ENCODE measurements around the gene RIMKLB. TPM values are rescaled to one million over a fixed set of nuclear protein-coding genes. Genes with fewer than 3 reads are reported as not detected.
"Not testable (repeated sequence)": the region's sequence is repeated elsewhere in the genome, so short reads cannot be mapped to it uniquely, and the experiment has no call there.

The RIMKLB gene
- total and polyA plus RNA-seq, 7 donors: 4.6 to 19.1 (median 8.1) TPM

DNA sequence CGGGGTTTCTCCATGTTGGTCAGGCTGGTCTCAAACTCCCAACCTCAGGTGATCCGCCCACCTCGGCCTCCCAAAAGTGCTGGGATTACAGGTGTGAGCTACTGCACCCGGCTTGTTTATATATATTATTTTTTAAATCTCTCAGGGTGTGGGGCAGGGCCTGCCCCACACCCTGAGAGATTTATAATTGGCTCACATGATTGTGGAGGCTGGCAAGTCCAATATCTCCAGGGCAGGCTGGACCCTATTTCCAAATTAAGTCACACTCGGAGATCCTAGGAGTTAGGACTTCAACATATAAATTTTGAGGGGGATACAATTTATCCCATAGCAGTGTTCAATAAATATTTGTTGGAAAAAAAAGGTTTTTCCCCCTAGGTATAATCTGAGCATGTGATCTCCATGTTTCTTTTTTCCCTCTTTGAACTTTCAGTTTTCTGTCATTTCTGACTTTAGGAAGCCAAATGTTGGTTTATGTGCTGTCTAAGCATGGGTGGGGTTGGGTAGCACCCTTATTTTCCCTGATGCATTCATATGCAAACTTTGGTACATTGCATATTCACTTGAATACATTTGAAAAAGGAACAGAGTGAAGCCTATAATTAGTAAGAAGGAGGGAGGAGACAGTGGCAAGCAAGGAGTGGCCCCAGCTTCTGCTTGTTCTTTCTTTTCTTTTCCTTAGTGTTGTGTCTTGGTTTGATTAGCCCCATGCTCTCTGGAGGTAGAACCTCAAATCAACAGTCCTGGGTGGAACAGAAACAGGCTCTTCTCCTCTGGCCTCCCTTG lies 116.0 kb downstream of the RIMKLB start:
- Histone ChIP-seq H3K4me3 (no peak overlapping the region), H3K27me3 (ENCODE audit: insufficient read depth in 3 of 3, low read length in 2 of 3) (no peaks in the 10 kb centered on the region), H3K4me1 (no peaks in the 10 kb centered on the region), H3K36me3 (ENCODE audit: insufficient read depth in 1 of 2, low read depth in 1 of 2) (no peaks in the 10 kb centered on the region), H3K9me3 (no peaks in the 10 kb centered on the region), H3K27ac (no peak overlapping the region)
- DNase-seq (no peak), ATAC-seq (no peak)
- intact Hi-C loops (cut with DNase I): no loop called here
- 70 to 85% (median 72%) methylated on average over 5 of the region's 5 CpGs for WGBS, 3 donors
- TF ChIP-seq CTCF (IDR thresholded peaks at IDR 0.05): no peak

DNA sequence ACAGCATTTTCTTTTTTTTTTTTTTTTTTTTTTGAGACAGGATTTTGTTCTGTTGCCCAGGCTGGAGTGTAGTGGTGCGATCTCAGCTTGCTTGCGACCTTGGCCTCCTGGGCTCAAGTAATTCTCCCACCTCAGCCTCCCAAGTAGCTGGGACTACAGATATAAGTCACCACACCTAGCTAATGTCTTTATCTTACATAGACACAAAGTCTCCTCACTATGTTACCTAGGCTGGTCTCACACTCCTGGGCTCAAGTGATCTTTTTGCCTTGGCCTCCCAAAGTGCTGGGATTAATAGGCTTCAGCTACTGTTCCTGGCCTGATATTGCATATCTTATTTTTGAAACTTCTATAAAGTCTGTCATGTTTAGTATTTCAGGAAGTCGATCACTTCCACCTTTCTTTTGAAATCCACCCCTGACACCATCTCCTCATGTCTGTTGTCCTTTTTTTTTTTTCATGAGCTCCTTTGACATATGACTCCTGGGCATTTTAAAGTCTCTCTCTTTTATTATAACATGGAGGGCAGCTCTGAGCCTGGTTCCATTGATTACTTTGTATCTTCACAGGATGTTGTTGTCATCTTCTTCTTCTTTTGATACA lies 118.8 kb downstream of the RIMKLB start:
- WGBS, 3 donors: 80 to 90% (median 85%) methylated on average over 3 of the region's 3 CpGs
- ATAC-seq (no peak), DNase-seq (no peak)
- H3K4me1 ChIP-seq: no peaks in the 10 kb centered on the region
- TF ChIP-seq CTCF (IDR thresholded peaks at IDR 0.05): no peak
- intact Hi-C loops (cut with DNase I): no loop called here
- no peaks in the 10 kb centered on the region for H3K9me3 ChIP-seq
- H3K27me3 ChIP-seq (ENCODE audit: insufficient read depth in 3 of 3, low read length in 2 of 3): no peaks in the 10 kb centered on the region
- no peak overlapping the region for H3K4me3 ChIP-seq
- no peak overlapping the region for H3K27ac ChIP-seq
- H3K36me3 ChIP-seq (ENCODE audit: insufficient read depth in 1 of 2, low read depth in 1 of 2): no peaks in the 10 kb centered on the region

DNA sequence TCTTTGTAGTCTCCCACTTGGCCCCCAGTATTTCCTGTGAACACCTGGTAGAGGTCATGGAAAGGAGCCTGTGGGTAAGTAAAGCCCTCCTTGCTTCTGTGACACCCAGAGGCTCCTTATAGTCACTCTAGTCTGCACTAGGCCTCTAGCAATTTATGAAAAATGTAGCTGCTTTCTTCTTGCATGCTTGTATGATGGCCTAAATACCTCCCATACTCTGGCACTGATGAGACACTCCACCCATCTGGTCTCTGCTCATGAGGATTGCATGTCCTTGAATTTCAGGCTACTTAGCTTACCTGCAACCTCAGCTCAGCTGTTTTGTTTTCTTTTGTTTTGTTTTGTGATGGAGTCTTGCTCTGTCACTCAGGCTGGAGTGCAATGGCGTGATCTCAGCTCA lies 120.1 kb downstream of the RIMKLB start:
- DNase-seq (no peak), ATAC-seq (no peak)
- Histone ChIP-seq H3K36me3 (ENCODE audit: insufficient read depth in 1 of 2, low read depth in 1 of 2) (no peaks in the 10 kb centered on the region), H3K27ac (no peak overlapping the region), H3K27me3 (ENCODE audit: insufficient read depth in 3 of 3, low read length in 2 of 3) (no peaks in the 10 kb centered on the region), H3K9me3 (no peaks in the 10 kb centered on the region), H3K4me1 (no peaks in the 10 kb centered on the region), H3K4me3 (no peak overlapping the region)
- intact Hi-C loops (cut with DNase I): no loop called here
- 100% methylated on average over 1 of the region's 1 CpG for WGBS, 3 donors
- no peak for TF ChIP-seq CTCF (IDR thresholded peaks at IDR 0.05)

GRCh38 chr12:8818526-8818925 lies 120.7 kb downstream of the RIMKLB start:
- WGBS, 3 donors: 69 to 77% (median 70%) methylated on average over 2 of the region's 2 CpGs
- Histone ChIP-seq H3K4me3 (no peak overlapping the region), H3K27me3 (ENCODE audit: insufficient read depth in 3 of 3, low read length in 2 of 3) (no peaks in the 10 kb centered on the region), H3K4me1 (no peaks in the 10 kb centered on the region), H3K36me3 (ENCODE audit: insufficient read depth in 1 of 2, low read depth in 1 of 2) (no peaks in the 10 kb centered on the region), H3K27ac (no peak overlapping the region), H3K9me3 (no peaks in the 10 kb centered on the region)
- DNase-seq (no peak), ATAC-seq (no peak)
- no peak for TF ChIP-seq CTCF (IDR thresholded peaks at IDR 0.05)
- intact Hi-C loops (cut with DNase I): no loop called here

GRCh38 chr12:8819666-8819980 lies 121.8 kb downstream of the RIMKLB start:
- no peaks in the 10 kb centered on the region for H3K9me3 ChIP-seq
- no peaks in the 10 kb centered on the region for H3K4me1 ChIP-seq
- ATAC-seq: no peak
- DNase-seq: no peak
- H3K4me3 ChIP-seq: no peak overlapping the region
- H3K27ac ChIP-seq: no peak overlapping the region
- TF ChIP-seq CTCF (IDR thresholded peaks at IDR 0.05): no peak
- intact Hi-C loops (cut with DNase I): no loop called here
- H3K36me3 ChIP-seq (ENCODE audit: insufficient read depth in 1 of 2, low read depth in 1 of 2): no peaks in the 10 kb centered on the region
- H3K27me3 ChIP-seq (ENCODE audit: insufficient read depth in 3 of 3, low read length in 2 of 3): no peaks in the 10 kb centered on the region
- 19 to 25% (median 24%) methylated on average over 5 of the region's 5 CpGs for WGBS, 3 donors

- ATAC-seq: not testable (repeated sequence)
- 91 to 95% (median 92%) methylated on average over 7 to 8 of the region's 8 CpGs for WGBS, 3 donors
- intact Hi-C loops (cut with DNase I): loop anchor here in 1 of 2 donors (10.0 kb wide), 1 partner anchor 136 kb away; no protein-coding TSS in a partner anchor
These were observed 123.1 kb downstream of the RIMKLB start for GRCh38 chr12:8820676-8821407.

More at GRCh38 chr12:8820676-8821407, 123.1 kb downstream of the RIMKLB start:
- not testable (repeated sequence) for H3K27me3 ChIP-seq (ENCODE audit: insufficient read depth in 3 of 3, low read length in 2 of 3); DNase-seq; H3K27ac ChIP-seq; H3K4me3 ChIP-seq; H3K4me1 ChIP-seq; H3K9me3 ChIP-seq; H3K36me3 ChIP-seq (ENCODE audit: insufficient read depth in 1 of 2, low read depth in 1 of 2)

Data from psoas muscle (tissue), 8 donors.